Right kidney (tissue), 9 donors: Measurements from ENCODE around the gene OR11G2.
"Not testable (repeated sequence)": the region's sequence is repeated elsewhere in the genome, so short reads cannot be mapped to it uniquely, and the experiment has no call there.

Source experiments
- DNase-seq: peaks from one replicate; pipeline ENCODE4 v3.0.0-alpha.2; 2016
- long read RNA-seq, 8 donors: transcript quantifications; one replicate each; lab custom pipeline, GENCODE V29; 2026

The OR11G2 gene
- long read RNA-seq, donor 1 = 0 reads
- long read RNA-seq, donor 2 = 0 reads
- long read RNA-seq, donor 3 = 0 reads
- long read RNA-seq, donor 4 = 0 reads
- long read RNA-seq, donor 5 = 0 reads
- long read RNA-seq, donor 6 = 0 reads
- long read RNA-seq, donor 7 = 0 reads
- long read RNA-seq, donor 8 = 0 reads

- no peak for DNase-seq
Measured at GRCh38 chr14:20190596-20190995, at the start of gene OR11G2. TSS of gene OR11G2 (plus strand) at chr14:20190896. CDS start at chr14:20197438, 6,542 bp downstream.

DNA sequence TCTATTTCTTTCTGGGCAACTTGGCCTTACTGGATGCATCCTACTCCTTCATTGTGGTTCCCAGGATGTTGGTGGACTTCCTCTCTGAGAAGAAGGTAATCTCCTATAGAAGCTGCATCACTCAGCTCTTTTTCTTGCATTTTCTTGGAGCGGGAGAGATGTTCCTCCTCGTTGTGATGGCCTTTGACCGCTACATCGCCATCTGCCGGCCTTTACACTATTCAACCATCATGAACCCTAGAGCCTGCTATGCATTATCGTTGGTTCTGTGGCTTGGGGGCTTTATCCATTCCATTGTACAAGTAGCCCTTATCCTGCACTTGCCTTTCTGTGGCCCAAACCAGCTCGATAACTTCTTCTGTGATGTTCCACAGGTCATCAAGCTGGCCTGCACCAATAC is 46.8 kb upstream of the OR11G2 start:
- DNase-seq = no peak

- DNase-seq = no peak
Measured at GRCh38 chr14:20144820-20145219, 45.9 kb upstream of the OR11G2 start.

GRCh38 chr14:20164462-20164861 is 26.2 kb upstream of the OR11G2 start:
- no peak for DNase-seq

GRCh38 chr14:20167091-20167490 is 23.6 kb upstream of the OR11G2 start:
- no peak for DNase-seq

DNA sequence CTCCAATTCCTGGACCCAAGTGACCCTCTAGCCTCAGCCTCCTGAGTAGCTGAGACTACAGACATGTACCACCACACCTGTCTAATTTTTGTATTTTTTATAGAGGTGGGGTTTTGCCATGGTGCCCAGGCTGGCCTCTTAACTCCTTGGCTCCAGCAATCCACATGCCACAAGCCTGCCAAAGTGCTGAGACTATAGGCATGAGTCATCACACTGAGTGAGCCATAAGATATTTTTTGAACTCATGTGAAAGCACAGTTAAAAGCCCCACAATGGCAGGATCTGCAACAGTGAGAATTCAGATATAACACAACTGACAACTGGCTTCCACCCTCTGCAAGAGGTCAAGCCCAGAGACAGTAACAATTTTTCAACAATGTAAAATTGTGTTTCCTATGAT is 20.8 kb upstream of the OR11G2 start:
- DNase-seq = not testable (repeated sequence)

GRCh38 chr14:20174205-20174604 is 16.5 kb upstream of the OR11G2 start:
- not testable (repeated sequence) for DNase-seq

DNA sequence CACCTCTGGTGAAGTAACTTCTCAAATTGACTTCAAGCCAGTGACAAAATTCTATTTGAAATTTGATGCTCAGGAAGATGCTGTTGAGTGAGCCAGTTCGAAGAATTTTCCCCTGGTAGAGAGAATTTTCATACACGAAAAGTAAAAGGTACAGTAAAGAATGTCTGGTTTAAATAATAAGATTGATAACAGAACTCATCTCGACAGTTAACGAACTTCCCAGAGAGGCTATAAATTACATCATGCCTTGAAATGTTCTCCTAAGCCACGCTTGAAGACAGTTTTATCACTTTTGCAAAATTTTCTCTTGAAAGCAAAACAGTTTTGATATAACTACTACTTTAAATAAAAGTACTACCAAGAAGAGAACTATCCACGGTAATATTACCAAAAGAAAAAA is 14.4 kb upstream of the OR11G2 start:
- no peak for DNase-seq

DNA sequence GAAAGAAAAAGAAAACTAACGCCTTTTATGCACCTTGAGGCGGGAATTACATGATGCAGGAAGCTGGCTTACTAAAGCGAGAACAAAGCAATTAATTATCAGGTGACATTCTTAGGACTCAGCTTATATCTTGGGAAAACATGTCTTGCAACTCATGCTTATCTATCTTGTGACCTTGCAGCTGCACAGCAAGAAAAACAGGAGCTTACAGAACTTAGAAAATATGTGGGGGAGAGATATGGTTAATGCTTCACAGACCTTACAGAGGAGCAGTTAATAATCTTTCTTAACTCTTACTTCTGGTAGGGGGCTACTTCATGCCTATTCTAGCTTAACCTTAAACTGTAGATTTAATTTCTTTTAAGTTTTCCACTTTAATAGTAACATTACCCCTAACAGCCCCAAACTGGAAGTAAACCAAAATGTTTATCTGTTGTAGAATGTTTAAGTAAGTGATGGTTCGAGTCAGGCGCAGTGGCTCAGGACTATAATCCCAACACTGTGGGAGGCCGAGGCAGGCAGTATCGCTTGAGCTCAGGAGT is 13.2 kb upstream of the OR11G2 start:
- no peak for DNase-seq

DNA sequence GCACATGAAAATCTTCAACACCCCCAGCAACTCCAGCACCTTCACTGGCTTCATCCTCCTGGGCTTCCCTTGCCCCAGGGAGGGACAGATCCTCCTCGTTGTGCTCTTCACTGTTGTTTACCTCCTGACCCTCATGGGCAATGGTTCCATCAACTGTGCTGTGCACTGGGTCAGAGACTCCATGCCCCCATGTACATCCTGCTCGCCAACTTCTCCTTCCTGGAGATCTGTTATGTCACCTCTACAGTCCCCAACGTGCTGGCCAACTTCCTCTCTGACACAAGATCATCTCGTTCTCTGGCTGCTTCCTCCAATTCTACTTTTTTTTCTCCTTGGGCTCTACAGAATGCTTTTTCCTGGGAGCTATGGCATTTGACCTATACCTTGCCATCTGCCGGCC is 11.5 kb upstream of the OR11G2 start:
- DNase-seq = no peak

GRCh38 chr14:20179880-20180279 is 10.8 kb upstream of the OR11G2 start:
- no peak for DNase-seq

- DNase-seq = no peak
Measured at GRCh38 chr14:20180486-20180885, 10.2 kb upstream of the OR11G2 start.

- DNase-seq = no peak
Measured at GRCh38 chr14:20184181-20184580, 6.5 kb upstream of the OR11G2 start.

DNA sequence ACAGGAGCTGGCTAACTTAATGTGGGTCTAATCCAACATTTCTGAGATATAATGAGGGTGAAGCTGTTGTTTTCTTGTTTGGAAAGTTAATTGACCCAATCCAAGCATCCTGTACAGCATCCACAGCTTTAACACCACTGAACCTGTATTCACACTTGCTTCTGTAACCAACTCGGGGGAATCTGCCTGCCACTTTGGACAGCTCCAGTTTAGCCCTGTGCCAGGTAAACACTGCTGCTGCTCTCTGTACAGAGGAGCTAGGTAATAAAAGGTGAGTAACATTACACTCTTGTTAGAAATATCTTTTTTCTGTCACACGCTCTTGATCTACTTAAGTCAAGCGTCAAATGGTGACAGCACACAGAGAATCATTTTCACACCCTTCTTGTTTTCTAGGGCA is 700 bp downstream of the OR11G2 start:
- DNase-seq = no peak

DNA sequence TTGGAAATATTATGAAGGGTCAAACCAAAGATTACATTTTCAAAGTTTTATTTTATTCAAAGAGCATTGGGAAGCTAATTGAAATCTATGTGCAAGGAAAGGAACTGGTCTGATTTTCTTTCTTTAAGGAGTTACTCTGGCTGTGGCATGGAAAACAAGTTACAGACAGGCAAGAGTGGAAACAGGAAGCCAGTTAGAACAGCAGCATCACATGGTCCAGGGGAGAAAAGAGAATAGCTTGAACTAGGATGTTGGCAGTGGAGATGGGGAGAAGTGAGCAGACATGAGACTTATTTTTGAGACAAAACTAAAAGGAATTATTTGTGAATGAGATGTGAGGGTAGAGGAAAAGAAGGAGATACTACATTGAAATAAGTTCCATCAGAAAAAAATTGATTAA is 3.4 kb downstream of the OR11G2 start:
- no peak for DNase-seq

DNA sequence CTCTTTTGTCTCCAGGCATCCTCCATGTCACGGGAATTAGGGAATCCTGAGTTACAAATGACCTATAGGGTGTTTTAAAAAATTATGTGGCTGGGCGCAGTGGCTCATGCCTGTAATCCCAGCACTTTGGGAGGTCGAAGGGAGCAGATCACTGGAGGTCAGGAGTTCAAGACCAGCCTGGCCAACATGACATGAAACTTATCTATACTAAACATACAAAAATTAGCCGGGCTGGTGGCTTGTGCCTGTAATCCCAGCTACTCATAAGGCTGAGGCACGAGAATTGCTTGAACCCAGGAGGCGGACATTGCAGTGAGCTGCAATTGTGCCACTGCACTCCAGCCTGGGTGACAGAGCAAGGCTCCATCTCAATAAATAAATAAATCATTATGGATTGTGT is 4.5 kb downstream of the OR11G2 start:
- DNase-seq = not testable (repeated sequence)

- no peak for DNase-seq
Measured at GRCh38 chr14:20195911-20196310, 5.2 kb downstream of the OR11G2 start.

DNA sequence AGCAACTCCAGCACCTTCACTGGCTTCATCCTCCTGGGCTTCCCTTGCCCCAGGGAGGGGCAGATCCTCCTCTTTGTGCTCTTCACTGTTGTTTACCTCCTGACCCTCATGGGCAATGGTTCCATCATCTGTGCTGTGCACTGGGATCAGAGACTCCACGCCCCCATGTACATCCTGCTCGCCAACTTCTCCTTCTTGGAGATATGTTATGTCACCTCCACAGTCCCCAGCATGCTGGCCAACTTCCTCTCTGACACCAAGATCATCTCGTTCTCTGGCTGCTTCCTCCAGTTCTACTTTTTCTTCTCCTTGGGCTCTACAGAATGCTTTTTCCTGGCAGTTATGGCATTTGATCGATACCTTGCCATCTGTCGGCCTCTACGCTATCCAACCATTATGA is 6.8 kb downstream of the OR11G2 start:
- DNase-seq = no peak

- DNase-seq = no peak
Measured at GRCh38 chr14:20198991-20199390, 8.3 kb downstream of the OR11G2 start.

GRCh38 chr14:20204721-20205120 is 14.0 kb downstream of the OR11G2 start:
- no peak for DNase-seq

GRCh38 chr14:20209595-20209994 is 18.9 kb downstream of the OR11G2 start:
- DNase-seq = no peak

- DNase-seq = not testable (repeated sequence)
Measured at GRCh38 chr14:20212406-20212805, 21.7 kb downstream of the OR11G2 start.

DNA sequence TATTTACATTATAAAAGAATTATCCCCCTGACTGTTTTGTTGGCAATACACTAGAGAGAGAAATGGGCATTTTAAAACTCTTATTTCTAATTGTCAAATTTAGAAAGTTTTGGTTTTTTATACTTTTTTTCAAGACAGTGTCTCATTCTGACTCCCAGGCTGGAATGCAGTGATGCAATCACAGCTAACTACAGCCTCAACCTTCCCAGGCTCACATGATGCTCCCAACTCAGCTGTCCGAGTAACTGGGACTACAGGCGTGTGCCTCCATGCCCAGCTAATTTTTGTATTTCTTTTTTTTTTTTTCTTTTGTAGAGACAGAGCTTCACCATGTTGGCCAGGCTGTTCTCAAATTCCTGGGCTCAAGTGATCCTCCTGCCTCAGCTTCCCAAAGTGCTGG is 24.5 kb downstream of the OR11G2 start:
- no peak for DNase-seq

DNA sequence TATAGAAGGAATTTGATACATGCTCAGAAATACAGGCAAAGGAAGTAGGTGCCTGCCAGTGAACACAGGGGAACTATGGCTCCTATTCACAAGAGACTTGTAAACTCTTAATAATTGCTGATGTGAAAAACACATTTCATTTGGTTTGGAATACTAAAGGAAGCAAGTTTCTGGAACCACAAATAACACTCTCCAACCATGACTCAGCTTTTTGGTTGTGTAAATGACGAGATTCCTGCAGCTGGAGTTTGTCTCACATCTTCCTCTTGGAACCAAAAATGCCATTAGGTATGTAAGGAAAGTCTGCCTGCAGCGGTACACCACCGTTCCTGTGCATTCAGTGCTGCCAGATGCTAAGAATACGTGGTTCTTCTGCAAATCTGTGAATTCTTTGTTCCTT is 28.3 kb downstream of the OR11G2 start:
- DNase-seq = no peak

DNA sequence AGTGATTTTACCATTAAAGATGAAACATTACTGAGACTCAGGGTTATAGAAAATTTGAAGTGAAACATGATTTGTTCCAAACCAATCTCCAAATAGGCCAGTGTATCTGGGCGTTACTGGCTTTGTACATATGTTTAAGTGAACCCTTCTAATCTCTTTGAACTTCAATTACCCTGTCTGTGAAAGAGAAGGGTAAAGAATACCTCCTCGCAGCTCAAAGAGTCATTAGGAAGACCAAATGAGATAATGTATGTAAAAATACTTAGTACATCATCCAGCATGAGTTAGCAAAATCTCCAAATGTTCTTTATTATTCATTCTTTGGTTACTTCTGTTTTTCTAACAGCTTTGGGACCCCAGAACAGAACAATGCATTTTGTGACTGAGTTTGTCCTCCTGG is 32.7 kb downstream of the OR11G2 start, which contains the start of gene OR11H6:
Gene OR11H6 (plus strand): TSS at position 301 of the 400 bp plus-strand sequence. CDS start 0 bp downstream, at position 301.
- no peak for DNase-seq
